GM04504 (cell line): ENCODE measurements around the gene TRIAP1.

ENCODE experiments used
- DNase-seq: peaks from one replicate; pipeline ENCODE4 v3.0.0-alpha.2; 2012; ENCODE audit warnings: low read depth

TRIAP1 gene

GRCh38 chr12:120429368-120429767 lies 16.8 kb downstream of the TRIAP1 start:
- DNase-seq = no peak

- no peak for DNase-seq
Measured at GRCh38 chr12:120428597-120429229, 17.5 kb downstream of the TRIAP1 start.

GRCh38 chr12:120425797-120426196 lies 20.4 kb downstream of the TRIAP1 start:
- DNase-seq = no peak

GRCh38 chr12:120422892-120423456 lies 23.2 kb downstream of the TRIAP1 start:
- DNase-seq = no peak

GRCh38 chr12:120421701-120422100 lies 24.5 kb downstream of the TRIAP1 start:
- no peak for DNase-seq

- no peak for DNase-seq
Measured at GRCh38 chr12:120417917-120418580, 28.1 kb downstream of the TRIAP1 start.

- no peak for DNase-seq
Measured at GRCh38 chr12:120416490-120417216, 29.5 kb downstream of the TRIAP1 start.

GRCh38 chr12:120413901-120414695 lies 32.1 kb downstream of the TRIAP1 start:
- no peak for DNase-seq

GRCh38 chr12:120412421-120412820 lies 33.8 kb downstream of the TRIAP1 start:
- DNase-seq = no peak

GRCh38 chr12:120408771-120409170 lies 37.4 kb downstream of the TRIAP1 start:
- DNase-seq = no peak

- no peak for DNase-seq
Measured at GRCh38 chr12:120406553-120406952, 39.6 kb downstream of the TRIAP1 start.

GRCh38 chr12:120406069-120406468 lies 40.1 kb downstream of the TRIAP1 start:
- DNase-seq = no peak

GRCh38 chr12:120404271-120404670 lies 41.9 kb downstream of the TRIAP1 start:
- no peak for DNase-seq

- no peak for DNase-seq
Measured at GRCh38 chr12:120403869-120404268, 42.3 kb downstream of the TRIAP1 start.

GRCh38 chr12:120402217-120402616 lies 44.0 kb downstream of the TRIAP1 start:
- DNase-seq = no peak

GRCh38 chr12:120399531-120399930 lies 46.7 kb downstream of the TRIAP1 start:
- no peak for DNase-seq

- no peak for DNase-seq
Measured at GRCh38 chr12:120397824-120398540, 48.2 kb downstream of the TRIAP1 start.

GRCh38 chr12:120394483-120395367 lies 51.5 kb downstream of the TRIAP1 start:
- DNase-seq = no peak
